Neural cell (in vitro differentiated cells): ENCODE results near the gene PDXDC1. TPM values are rescaled to one million over a fixed set of nuclear protein-coding genes. Genes with fewer than 3 reads are reported as not detected.

Experiments used
- H2AFZ ChIP-seq: fragments of 200-600, 300-800 bp; sonication (generic), shearing (Covaris generic); 2 replicates; pipeline ENCODE4 v1.6.0; 2014; ENCODE audit warnings: low read depth, mild to moderate bottlenecking, antibody characterized with exemption, low read length, moderate library complexity
- H3F3A ChIP-seq: fragments of 200-600 bp; shearing (Covaris generic); 2 replicates; pipeline ENCODE4 v1.6.1; 2016; ENCODE audit warnings: mild to moderate bottlenecking, moderate library complexity, mixed read lengths, antibody characterized with exemption, low read length; ENCODE audit not compliant: insufficient read depth, poor library complexity, severe bottlenecking
- H3K27ac ChIP-seq: fragments of 200-600, 300-800 bp; sonication (generic), shearing (Covaris generic); 2 replicates; pipeline ENCODE4 v1.5.1; 2014; ENCODE audit warnings: mild to moderate bottlenecking, low read length, moderate library complexity
- H3K27me3 ChIP-seq: fragments of 300-800, 200-600 bp; sonication (generic), shearing (Covaris generic); 2 replicates; pipeline ENCODE4 v1.6.0; 2014; ENCODE audit warnings: mild to moderate bottlenecking, low read depth, low read length, moderate library complexity; ENCODE audit not compliant: insufficient read depth
- H3K36me3 ChIP-seq: fragments of 300-800, 200-600 bp; sonication (generic), shearing (Covaris generic); 2 replicates; pipeline ENCODE4 v1.5.1; 2014; ENCODE audit warnings: mild to moderate bottlenecking, antibody characterized with exemption, low read length, moderate library complexity; ENCODE audit not compliant: insufficient read depth
- H3K4me2 ChIP-seq: fragments of 300-800, 200-600 bp; sonication (generic), shearing (Covaris generic); 2 replicates; pipeline ENCODE4 v1.6.0; 2014; ENCODE audit warnings: mild to moderate bottlenecking, low read length
- H3K4me3 ChIP-seq: fragments of 300-800, 200-600 bp; sonication (generic), shearing (Covaris generic); 2 replicates; pipeline ENCODE4 v1.5.1; 2014; ENCODE audit warnings: mild to moderate bottlenecking, low read length, moderate library complexity
- H3K79me2 ChIP-seq: fragments of 200-600 bp; shearing (Covaris generic); replicated peaks from 2 replicates; pipeline ENCODE4 v1.6.0; 2014; ENCODE audit warnings: mild to moderate bottlenecking, low read length, moderate library complexity; ENCODE audit not compliant: insufficient read depth
- H3K9ac ChIP-seq: fragments of 300-800, 200-600 bp; sonication (generic), shearing (Covaris generic); 2 replicates; pipeline ENCODE4 v1.6.1; 2016; ENCODE audit warnings: mild to moderate bottlenecking, low read length, mixed read lengths
- H3K9me2 ChIP-seq: fragments of 200-600 bp; shearing (Covaris generic); 2 replicates; pipeline ENCODE4 v1.6.1; 2016; ENCODE audit warnings: mild to moderate bottlenecking, low read length, mixed read lengths; ENCODE audit not compliant: insufficient read depth
- H3K9me3 ChIP-seq: fragments of 200-600, 300-800 bp; sonication (generic), shearing (Covaris generic); 2 replicates; pipeline ENCODE4 v1.6.1; 2016; ENCODE audit warnings: mild to moderate bottlenecking, mixed run types, low read length, moderate library complexity, mixed read lengths
- H4K20me1 ChIP-seq: fragments of 200-600 bp; shearing (Covaris generic); 2 replicates; pipeline ENCODE4 v1.6.1; 2016; ENCODE audit warnings: mild to moderate bottlenecking, mixed run types; ENCODE audit not compliant: insufficient read depth
- EP300 ChIP-seq: fragments of 450-650 bp; conservative IDR thresholded peaks from 2 replicates; pipeline ENCODE4 v1.6.1; 2014; ENCODE audit warnings: antibody characterized with exemption, mild to moderate bottlenecking, moderate library complexity; ENCODE audit not compliant: poor library complexity, severe bottlenecking
- EZH2 ChIP-seq: fragments of 200-600, 300-800 bp; shearing (Covaris generic), sonication (generic); IDR thresholded peaks from 2 replicates; pipeline ENCODE4 v1.6.1; 2014; ENCODE audit warnings: antibody characterized with exemption, low read length, borderline replicate concordance, mild to moderate bottlenecking; ENCODE audit not compliant: insufficient read depth, poor library complexity, severe bottlenecking
- MXI1 ChIP-seq: fragments of 450-650 bp; conservative IDR thresholded peaks from 2 replicates; pipeline ENCODE4 v1.6.1; 2014; ENCODE audit warnings: antibody characterized with exemption, mild to moderate bottlenecking; ENCODE audit not compliant: poor library complexity, severe bottlenecking
- POLR2AphosphoS5 ChIP-seq: IDR thresholded peaks from 2 replicates; pipeline ENCODE4 v1.6.1; 2012
- RAD21 ChIP-seq: fragments of 450-650 bp; conservative IDR thresholded peaks from 2 replicates; pipeline ENCODE4 v1.6.1; 2014; ENCODE audit warnings: antibody characterized with exemption, mild to moderate bottlenecking, moderate library complexity
- SMC3 ChIP-seq: fragments of 450-650 bp; conservative IDR thresholded peaks from 2 replicates; pipeline ENCODE4 v1.6.1; 2014; ENCODE audit warnings: antibody characterized with exemption, mild to moderate bottlenecking, moderate library complexity; ENCODE audit not compliant: poor library complexity
- TAF1 ChIP-seq: IDR thresholded peaks from 2 replicates; pipeline ENCODE4 v1.6.1; 2012; ENCODE audit warnings: low read depth
- polyA plus RNA-seq: library from polyadenylated mRNA; depleted of rRNA; stranded (reverse); fragments of >200 nt; gene quantifications from 2 replicates; pipeline ENCODE4 v1.2.3, GENCODE V29; 2014
- TF ChIP-seq, protein P1 (sequence below): IDR thresholded peaks from 2 replicates; pipeline ENCODE4 v1.6.1; 2012; ENCODE audit warnings: borderline replicate concordance
- TF ChIP-seq, protein P2 (sequence below): fragments of 450-650 bp; IDR thresholded peaks from 2 replicates; pipeline ENCODE4 v1.5.1; 2014; ENCODE audit warnings: antibody characterized with exemption, mild to moderate bottlenecking, moderate library complexity; ENCODE audit not compliant: poor library complexity, severe bottlenecking

Gene PDXDC1
- polyA plus RNA-seq, 1 donor from 2014 or later, result 69.9 TPM

DNA sequence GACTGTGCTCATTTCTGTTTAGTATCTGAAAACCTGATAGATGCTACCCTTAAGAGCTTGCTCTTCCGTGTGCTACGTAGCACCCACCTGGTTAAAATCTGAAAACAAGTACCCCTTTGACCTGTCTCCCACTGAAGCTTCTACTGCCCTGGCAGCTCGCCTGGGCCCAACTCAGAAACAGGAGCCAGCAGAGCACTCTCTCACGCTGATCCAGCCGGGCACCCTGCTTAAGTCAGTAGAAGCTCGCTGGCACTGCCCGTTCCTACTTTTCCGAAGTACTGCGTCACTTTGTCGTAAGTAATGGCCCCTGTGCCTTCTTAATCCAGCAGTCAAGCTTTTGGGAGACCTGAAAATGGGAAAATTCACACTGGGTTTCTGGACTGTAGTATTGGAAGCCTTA, 62.2 kb downstream of the PDXDC1 start:
- H2AFZ ChIP-seq, result no peak overlapping the region
- no peak overlapping the region for H3K27ac ChIP-seq
- no peaks in the 10 kb centered on the region for H3F3A ChIP-seq
- no peak overlapping the region for H3K4me2 ChIP-seq
- H3K79me2 ChIP-seq, result no peaks in the 10 kb centered on the region
- H3K9ac ChIP-seq, result no peak overlapping the region
- H3K27me3 ChIP-seq, result no peaks in the 10 kb centered on the region
- no peak overlapping the region for H3K4me3 ChIP-seq
- peaks cover 14% of the 10 kb centered on the region for H3K36me3 ChIP-seq
- H3K9me2 ChIP-seq, result no peaks in the 10 kb centered on the region
- no peak for TF ChIP-seq SMC3
- no peak for TF ChIP-seq MXI1
- no peak for TF ChIP-seq EP300
- no peak for TF ChIP-seq POLR2AphosphoS5
- no peak for TF ChIP-seq TAF1
- no peak for TF ChIP-seq RAD21
- TF ChIP-seq, protein P1, sequence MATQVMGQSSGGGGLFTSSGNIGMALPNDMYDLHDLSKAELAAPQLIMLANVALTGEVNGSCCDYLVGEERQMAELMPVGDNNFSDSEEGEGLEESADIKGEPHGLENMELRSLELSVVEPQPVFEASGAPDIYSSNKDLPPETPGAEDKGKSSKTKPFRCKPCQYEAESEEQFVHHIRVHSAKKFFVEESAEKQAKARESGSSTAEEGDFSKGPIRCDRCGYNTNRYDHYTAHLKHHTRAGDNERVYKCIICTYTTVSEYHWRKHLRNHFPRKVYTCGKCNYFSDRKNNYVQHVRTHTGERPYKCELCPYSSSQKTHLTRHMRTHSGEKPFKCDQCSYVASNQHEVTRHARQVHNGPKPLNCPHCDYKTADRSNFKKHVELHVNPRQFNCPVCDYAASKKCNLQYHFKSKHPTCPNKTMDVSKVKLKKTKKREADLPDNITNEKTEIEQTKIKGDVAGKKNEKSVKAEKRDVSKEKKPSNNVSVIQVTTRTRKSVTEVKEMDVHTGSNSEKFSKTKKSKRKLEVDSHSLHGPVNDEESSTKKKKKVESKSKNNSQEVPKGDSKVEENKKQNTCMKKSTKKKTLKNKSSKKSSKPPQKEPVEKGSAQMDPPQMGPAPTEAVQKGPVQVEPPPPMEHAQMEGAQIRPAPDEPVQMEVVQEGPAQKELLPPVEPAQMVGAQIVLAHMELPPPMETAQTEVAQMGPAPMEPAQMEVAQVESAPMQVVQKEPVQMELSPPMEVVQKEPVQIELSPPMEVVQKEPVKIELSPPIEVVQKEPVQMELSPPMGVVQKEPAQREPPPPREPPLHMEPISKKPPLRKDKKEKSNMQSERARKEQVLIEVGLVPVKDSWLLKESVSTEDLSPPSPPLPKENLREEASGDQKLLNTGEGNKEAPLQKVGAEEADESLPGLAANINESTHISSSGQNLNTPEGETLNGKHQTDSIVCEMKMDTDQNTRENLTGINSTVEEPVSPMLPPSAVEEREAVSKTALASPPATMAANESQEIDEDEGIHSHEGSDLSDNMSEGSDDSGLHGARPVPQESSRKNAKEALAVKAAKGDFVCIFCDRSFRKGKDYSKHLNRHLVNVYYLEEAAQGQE, result no peak
- TF ChIP-seq, protein P2, sequence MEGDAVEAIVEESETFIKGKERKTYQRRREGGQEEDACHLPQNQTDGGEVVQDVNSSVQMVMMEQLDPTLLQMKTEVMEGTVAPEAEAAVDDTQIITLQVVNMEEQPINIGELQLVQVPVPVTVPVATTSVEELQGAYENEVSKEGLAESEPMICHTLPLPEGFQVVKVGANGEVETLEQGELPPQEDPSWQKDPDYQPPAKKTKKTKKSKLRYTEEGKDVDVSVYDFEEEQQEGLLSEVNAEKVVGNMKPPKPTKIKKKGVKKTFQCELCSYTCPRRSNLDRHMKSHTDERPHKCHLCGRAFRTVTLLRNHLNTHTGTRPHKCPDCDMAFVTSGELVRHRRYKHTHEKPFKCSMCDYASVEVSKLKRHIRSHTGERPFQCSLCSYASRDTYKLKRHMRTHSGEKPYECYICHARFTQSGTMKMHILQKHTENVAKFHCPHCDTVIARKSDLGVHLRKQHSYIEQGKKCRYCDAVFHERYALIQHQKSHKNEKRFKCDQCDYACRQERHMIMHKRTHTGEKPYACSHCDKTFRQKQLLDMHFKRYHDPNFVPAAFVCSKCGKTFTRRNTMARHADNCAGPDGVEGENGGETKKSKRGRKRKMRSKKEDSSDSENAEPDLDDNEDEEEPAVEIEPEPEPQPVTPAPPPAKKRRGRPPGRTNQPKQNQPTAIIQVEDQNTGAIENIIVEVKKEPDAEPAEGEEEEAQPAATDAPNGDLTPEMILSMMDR, result no peak
- TF ChIP-seq EZH2, result no peak
- H4K20me1 ChIP-seq, result no peaks in the 10 kb centered on the region
- no peaks in the 10 kb centered on the region for H3K9me3 ChIP-seq

DNA sequence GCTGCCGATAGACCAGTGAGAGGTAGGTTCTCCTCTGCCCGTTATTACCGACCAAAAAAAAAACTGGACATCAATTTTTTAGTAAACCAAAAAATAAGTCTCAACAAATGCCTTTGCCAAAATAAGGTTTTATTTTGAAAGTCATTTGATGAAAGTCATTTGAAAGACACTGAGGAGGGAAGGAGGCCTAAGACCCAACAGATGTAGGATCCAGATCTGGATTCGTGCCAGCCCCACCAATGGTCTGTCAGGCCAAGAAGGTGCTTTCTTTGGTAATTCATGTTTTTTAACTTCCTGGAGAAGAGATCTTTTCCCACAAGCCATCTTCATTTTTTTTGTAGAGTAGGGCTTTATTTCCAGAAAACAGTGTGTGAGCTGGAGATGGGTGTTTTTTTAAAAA, 62.9 kb downstream of the PDXDC1 start:
- H3F3A ChIP-seq, result no peaks in the 10 kb centered on the region
- H3K4me2 ChIP-seq, result no peak overlapping the region
- H3K9me2 ChIP-seq, result no peaks in the 10 kb centered on the region
- no peak overlapping the region for H2AFZ ChIP-seq
- H3K36me3 ChIP-seq, result peaks cover 14% of the 10 kb centered on the region
- H3K9me3 ChIP-seq, result no peaks in the 10 kb centered on the region
- TF ChIP-seq, protein P1, result no peak
- TF ChIP-seq RAD21 (no peak), MXI1 (no peak), POLR2AphosphoS5 (no peak), TAF1 (no peak), EZH2 (no peak), EP300 (no peak), SMC3 (no peak)
- TF ChIP-seq, protein P2, result no peak
- H3K27ac ChIP-seq, result no peak overlapping the region
- no peaks in the 10 kb centered on the region for H3K27me3 ChIP-seq
- no peak overlapping the region for H3K9ac ChIP-seq
- H3K79me2 ChIP-seq, result no peaks in the 10 kb centered on the region
- no peaks in the 10 kb centered on the region for H4K20me1 ChIP-seq
- no peak overlapping the region for H3K4me3 ChIP-seq
